VCaP (cell line): ENCODE measurements around the gene HBG1.

Experiments
- H3K27ac ChIP-seq: fragments of 450-650 bp; 2 replicates; pipeline ENCODE4 v1.5.1; 2017
- TF ChIP-seq, protein P1 (sequence below): fragments of 450-650 bp; conservative IDR thresholded peaks from 2 replicates; pipeline ENCODE4 v1.5.1; 2017; ENCODE audit warnings: mild to moderate bottlenecking, moderate library complexity

The HBG1 gene

DNA sequence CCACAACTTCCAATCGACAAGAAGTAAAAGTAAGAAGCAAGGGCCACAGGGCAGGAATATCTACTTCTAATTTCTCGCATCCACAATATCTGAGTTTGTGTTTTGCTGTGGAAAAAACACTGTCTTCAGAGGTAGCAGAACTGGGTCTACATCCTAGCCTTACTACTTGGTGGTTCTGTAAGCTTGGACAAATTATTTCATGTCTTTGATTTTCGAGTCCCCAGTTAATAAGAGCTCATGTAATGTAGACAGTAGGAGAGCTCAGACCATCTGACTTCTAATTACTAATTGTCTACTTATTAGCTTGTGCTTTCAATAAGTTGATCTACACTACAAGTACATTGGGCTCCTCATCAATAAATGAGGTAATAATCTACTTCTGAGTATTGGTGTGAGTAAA lies 33.4 kb upstream of the HBG1 start:
- no peak overlapping the region for H3K27ac ChIP-seq
- TF ChIP-seq, protein P1, sequence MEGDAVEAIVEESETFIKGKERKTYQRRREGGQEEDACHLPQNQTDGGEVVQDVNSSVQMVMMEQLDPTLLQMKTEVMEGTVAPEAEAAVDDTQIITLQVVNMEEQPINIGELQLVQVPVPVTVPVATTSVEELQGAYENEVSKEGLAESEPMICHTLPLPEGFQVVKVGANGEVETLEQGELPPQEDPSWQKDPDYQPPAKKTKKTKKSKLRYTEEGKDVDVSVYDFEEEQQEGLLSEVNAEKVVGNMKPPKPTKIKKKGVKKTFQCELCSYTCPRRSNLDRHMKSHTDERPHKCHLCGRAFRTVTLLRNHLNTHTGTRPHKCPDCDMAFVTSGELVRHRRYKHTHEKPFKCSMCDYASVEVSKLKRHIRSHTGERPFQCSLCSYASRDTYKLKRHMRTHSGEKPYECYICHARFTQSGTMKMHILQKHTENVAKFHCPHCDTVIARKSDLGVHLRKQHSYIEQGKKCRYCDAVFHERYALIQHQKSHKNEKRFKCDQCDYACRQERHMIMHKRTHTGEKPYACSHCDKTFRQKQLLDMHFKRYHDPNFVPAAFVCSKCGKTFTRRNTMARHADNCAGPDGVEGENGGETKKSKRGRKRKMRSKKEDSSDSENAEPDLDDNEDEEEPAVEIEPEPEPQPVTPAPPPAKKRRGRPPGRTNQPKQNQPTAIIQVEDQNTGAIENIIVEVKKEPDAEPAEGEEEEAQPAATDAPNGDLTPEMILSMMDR, result no peak

DNA sequence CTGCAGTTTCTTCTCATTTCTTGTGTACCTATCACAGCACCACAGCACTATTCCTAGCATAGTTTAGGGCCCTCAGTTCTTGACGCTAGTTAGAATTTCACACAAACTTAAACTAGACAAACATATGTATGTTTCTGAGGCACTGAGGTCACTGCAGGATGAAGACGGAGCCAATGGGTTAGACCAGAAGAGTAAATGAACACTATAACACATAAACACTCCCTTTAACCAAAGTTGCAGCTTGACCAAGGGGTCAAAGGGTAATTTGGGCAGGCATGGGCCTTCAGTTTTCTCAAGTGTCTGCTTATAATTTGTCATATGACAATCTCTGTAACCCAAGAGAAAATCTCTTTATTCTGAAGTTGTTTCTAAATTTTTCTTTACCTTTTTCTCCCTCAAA lies 33.0 kb upstream of the HBG1 start:
- H3K27ac ChIP-seq, result no peak overlapping the region
- TF ChIP-seq, protein P1, result no peak

DNA sequence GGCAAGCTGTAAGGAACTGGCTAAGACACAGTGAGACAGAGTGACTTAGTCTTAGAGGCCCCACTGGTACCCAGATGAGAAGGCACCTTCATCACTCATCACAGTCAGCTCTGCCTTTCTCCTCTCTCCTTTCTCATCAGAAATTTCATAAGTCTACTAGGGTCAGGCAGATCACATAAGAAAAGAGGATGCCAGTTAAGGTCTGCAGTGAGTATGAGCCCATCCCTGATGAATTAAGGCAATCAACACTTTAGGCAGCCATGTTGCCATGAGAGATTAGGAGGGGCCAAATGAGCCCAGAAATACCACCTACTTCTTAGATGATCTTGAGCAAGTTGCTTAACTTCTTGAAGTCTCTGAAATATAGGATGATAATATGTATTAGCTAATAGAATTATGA lies 31.9 kb upstream of the HBG1 start:
- TF ChIP-seq, protein P1, result no peak
- H3K27ac ChIP-seq, result no peak overlapping the region

DNA sequence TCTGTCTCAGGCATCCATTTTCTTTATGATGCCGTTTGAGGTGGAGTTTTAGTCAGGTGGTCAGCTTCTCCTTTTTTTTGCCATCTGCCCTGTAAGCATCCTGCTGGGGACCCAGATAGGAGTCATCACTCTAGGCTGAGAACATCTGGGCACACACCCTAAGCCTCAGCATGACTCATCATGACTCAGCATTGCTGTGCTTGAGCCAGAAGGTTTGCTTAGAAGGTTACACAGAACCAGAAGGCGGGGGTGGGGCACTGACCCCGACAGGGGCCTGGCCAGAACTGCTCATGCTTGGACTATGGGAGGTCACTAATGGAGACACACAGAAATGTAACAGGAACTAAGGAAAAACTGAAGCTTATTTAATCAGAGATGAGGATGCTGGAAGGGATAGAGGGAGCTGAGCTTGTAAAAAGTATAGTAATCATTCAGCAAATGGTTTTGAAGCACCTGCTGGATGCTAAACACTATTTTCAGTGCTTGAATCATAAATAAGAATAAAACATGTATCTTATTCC lies 31.0 kb upstream of the HBG1 start:
- TF ChIP-seq, protein P1, result no peak
- no peak overlapping the region for H3K27ac ChIP-seq

DNA sequence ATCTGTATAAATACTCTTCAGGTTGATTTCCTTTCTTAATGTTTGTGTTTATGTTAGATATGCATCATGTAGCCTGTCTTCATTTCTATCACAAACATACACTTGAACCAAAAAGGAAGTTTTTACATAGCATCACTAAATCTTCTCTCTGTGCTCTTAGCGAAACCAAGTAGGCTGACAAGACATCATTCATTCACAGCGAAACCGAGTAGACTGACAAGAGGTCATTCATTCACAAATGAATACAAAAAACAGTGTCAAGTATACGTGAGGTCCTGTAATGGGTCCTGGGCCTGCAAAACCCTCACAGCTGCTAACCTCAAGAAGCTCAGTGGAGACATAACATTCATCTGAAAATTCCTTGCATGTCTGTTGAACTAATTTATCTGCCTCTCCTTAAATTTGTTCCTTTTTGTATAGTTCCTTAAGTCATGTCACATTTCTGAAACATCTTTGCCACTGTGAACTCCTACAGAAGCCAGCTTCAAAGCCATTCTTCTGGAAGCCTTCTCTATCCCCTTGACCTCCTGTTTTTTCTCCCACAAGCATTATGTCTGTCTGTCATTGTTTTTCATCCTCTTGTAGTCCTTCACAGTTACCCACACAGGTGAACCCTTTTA lies 29.9 kb upstream of the HBG1 start:
- no peak overlapping the region for H3K27ac ChIP-seq
- TF ChIP-seq, protein P1, result no peak

DNA sequence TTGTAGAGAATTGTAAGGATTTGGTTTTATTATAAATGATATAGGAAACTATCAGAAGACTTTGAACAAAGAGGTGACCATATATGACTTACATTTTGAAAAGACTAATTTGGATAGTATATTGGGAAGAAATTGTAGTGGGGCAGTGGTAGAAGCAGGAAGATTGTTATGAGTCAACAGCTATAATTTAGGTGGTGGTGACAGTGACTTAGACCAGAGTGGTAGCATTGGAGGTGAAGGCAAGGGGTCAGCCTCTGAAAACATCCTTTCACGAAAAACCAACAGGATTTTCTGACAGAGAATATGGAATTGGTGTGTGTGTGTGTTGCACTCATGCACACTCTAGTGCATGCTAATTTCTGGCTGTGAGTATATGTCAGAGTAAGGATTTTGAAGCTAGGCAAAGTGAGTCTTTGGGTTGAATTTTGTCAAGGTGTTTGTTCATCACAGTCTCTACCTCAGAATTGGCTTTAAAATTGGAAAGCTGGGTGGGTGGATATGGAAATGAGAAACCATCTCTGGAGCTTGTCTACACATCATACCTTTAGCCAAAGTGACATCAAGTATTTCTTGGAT lies 28.2 kb upstream of the HBG1 start:
- H3K27ac ChIP-seq, result no peak overlapping the region
- TF ChIP-seq, protein P1, result no peak

DNA sequence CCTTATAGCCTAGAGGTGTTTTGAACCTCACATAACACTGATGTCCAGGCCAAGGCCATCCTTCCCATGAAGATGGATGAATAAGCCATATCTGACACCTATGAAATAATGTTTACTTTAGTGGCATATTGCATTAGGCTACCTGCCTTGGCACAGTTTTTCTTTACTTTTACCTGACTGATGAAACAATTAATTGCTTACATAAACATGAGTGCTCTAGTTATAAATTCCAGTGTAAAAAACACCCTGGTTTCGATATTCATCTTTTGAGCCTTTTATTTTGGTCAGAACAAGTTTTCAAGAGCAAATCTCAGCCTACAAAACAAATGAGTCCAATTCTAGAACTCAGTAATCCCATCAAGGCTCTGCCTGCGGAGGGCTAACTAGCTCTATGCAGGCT lies 27.0 kb upstream of the HBG1 start:
- TF ChIP-seq, protein P1, result no peak
- no peak overlapping the region for H3K27ac ChIP-seq
